BE2C (cell line): Measurements from ENCODE around the gene FAM200C. TPM values are rescaled to one million over a fixed set of nuclear protein-coding genes. Genes with fewer than 3 reads are reported as not detected.
A peak's percentile ranks its signal among the peaks of the same experiment; 100 is the strongest.

Experiments used
- DNase-seq: peaks from one replicate; pipeline ENCODE4 v3.0.0-alpha.2; 2020
- H3K27me3 ChIP-seq: fragments of 250-450 bp; sonication (Bioruptor Pico); 2 replicates; pipeline ENCODE4 v1.5.1; 2020; ENCODE audit warnings: mild to moderate bottlenecking
- H3K36me3 ChIP-seq: fragments of 250-450 bp; sonication (Bioruptor Pico); 2 replicates; pipeline ENCODE4 v1.5.1; 2020; ENCODE audit warnings: mild to moderate bottlenecking
- H3K4me1 ChIP-seq: fragments of 250-450 bp; sonication (Bioruptor Pico); 2 replicates; pipeline ENCODE4 v1.5.1; 2020
- H3K4me3 ChIP-seq: 2 replicates; pipeline ENCODE4 v1.5.1; 2011; ENCODE audit warnings: low read depth, low read length
- H3K9me3 ChIP-seq: fragments of 250-450 bp; sonication (Bioruptor Pico); 2 replicates; pipeline ENCODE4 v1.5.1; 2020
- polyA plus RNA-seq: library from polyadenylated mRNA; unstranded; fragments of >200 nt; gene quantifications from one replicate; pipeline ENCODE4 v1.2.1, GENCODE V29; 2012; ENCODE audit warnings: low read depth, missing spikeins; ENCODE audit not compliant: insufficient read length, insufficient read depth
- TF ChIP-seq, protein P1 (sequence below): IDR thresholded peaks from 2 replicates; pipeline ENCODE4 v1.5.1; 2012; ENCODE audit warnings: mild to moderate bottlenecking, low read depth, low read length

Gene FAM200C
- polyA plus RNA-seq, result 4.0 TPM

- Histone ChIP-seq H3K4me3 (peak within 1 kb of the TSS; percentile 91), H3K27me3 (no peaks in the 10 kb centered on the region), H3K4me1 (no peaks in the 10 kb centered on the region; the same call in 1 of the 2 replicates), H3K36me3 (peaks cover 3% of the 10 kb centered on the region), H3K9me3 (no peaks in the 10 kb centered on the region)
- DNase-seq, result peak; percentile 96
- TF ChIP-seq, protein P1, sequence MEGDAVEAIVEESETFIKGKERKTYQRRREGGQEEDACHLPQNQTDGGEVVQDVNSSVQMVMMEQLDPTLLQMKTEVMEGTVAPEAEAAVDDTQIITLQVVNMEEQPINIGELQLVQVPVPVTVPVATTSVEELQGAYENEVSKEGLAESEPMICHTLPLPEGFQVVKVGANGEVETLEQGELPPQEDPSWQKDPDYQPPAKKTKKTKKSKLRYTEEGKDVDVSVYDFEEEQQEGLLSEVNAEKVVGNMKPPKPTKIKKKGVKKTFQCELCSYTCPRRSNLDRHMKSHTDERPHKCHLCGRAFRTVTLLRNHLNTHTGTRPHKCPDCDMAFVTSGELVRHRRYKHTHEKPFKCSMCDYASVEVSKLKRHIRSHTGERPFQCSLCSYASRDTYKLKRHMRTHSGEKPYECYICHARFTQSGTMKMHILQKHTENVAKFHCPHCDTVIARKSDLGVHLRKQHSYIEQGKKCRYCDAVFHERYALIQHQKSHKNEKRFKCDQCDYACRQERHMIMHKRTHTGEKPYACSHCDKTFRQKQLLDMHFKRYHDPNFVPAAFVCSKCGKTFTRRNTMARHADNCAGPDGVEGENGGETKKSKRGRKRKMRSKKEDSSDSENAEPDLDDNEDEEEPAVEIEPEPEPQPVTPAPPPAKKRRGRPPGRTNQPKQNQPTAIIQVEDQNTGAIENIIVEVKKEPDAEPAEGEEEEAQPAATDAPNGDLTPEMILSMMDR, result no peak
Observed at GRCh38 chr5:160399402-160400353, at the start of gene FAM200C. Gene FAM200C (minus strand): TSS chr5:160400054. CDS start chr5:160395490, 4,564 bp downstream.

- H3K4me1 ChIP-seq, result no peaks in the 10 kb centered on the region
- DNase-seq, result no peak
- H3K9me3 ChIP-seq, result no peaks in the 10 kb centered on the region
- H3K4me3 ChIP-seq, result no peak overlapping the region
- TF ChIP-seq, protein P1, result no peak
- H3K36me3 ChIP-seq, result no peaks in the 10 kb centered on the region
- peaks cover 3% of the 10 kb centered on the region; the same call in 1 of the 2 replicates for H3K27me3 ChIP-seq
Observed at GRCh38 chr5:160449458-160449857, 49.6 kb upstream of the FAM200C start.

- Histone ChIP-seq H3K27me3 (no peaks in the 10 kb centered on the region; the same call in 1 of the 2 replicates), H3K4me3 (no peak overlapping the region), H3K4me1 (no peaks in the 10 kb centered on the region), H3K36me3 (no peaks in the 10 kb centered on the region), H3K9me3 (no peaks in the 10 kb centered on the region)
- TF ChIP-seq, protein P1, result no peak
- no peak for DNase-seq
Observed at GRCh38 chr5:160448886-160449285, 49.0 kb upstream of the FAM200C start.

DNA sequence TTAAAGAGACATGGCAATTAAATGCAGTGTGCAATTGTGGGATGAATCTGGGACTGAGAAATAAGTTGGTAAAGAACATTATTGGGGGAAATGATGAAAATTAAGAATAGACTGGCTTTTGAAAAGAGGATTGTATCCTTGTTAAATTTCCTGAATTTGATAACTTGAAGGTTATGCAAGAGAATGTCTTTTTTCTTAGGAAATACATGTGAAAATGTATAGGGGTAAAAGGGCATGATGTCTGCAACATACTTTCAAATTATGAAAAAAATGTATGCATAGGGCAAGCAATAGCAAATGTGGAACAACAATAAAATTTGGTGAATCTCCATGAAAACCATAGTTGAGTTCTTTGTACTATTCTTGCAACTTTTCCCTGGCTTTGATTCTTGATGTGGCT, 45.9 kb upstream of the FAM200C start:
- Histone ChIP-seq H3K36me3 (no peaks in the 10 kb centered on the region), H3K9me3 (no peaks in the 10 kb centered on the region), H3K27me3 (peaks cover 1% of the 10 kb centered on the region; the same call in 1 of the 2 replicates), H3K4me1 (no peaks in the 10 kb centered on the region), H3K4me3 (no peak overlapping the region)
- TF ChIP-seq, protein P1, result no peak
- DNase-seq, result no peak

DNA sequence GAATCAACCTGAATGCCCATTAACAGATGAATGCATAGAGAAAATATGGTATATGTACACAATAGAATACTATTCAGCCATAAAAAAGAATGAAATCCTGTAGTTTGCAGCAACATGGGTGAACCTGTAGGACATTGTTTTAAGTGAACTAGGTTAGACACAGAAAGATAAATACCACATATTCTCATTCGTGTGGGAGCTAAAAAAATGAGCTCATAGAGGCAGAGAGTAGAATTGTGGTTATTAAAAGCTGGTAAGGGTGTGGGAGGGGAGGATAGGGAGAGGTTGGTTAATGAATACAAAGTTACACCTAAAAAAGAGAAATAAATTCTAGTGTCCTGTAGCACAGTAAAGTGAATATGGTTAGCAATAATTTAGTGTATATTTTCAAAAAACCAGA, 45.3 kb upstream of the FAM200C start:
- Histone ChIP-seq H3K9me3 (no peaks in the 10 kb centered on the region), H3K36me3 (no peaks in the 10 kb centered on the region), H3K4me3 (no peak overlapping the region), H3K4me1 (no peaks in the 10 kb centered on the region), H3K27me3 (peaks cover 7% of the 10 kb centered on the region; the same call in 1 of the 2 replicates)
- TF ChIP-seq, protein P1, result no peak
- no peak for DNase-seq

DNA sequence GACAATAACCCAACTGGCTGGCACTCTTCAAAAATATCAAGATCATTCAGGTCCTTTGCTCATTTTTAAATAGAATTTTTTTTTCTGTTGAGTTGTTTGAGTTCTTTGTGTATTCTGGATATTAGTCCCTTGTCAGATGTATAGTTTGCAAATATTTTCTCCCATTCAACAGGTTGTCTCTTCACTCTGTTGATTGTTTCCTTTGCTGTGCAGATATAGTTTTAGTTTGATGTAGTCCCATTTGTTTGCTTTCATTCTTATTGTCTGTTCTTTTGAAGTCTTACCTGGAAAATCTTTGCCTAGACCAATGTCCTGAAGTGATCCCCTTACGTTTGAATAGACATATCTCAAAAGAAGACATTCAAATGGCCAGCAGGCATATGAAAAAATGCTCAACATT, 44.6 kb upstream of the FAM200C start:
- H3K36me3 ChIP-seq, result no peaks in the 10 kb centered on the region
- no peak overlapping the region for H3K4me3 ChIP-seq
- DNase-seq, result no peak
- H3K27me3 ChIP-seq, result peaks cover 13% of the 10 kb centered on the region; the same call in 1 of the 2 replicates
- TF ChIP-seq, protein P1, result no peak
- H3K9me3 ChIP-seq, result no peaks in the 10 kb centered on the region
- H3K4me1 ChIP-seq, result no peaks in the 10 kb centered on the region
